NCI-H2196 treated with DMSO at 0.1 percent for 48 hours (cell line): Measurements from ENCODE around the gene LTB4R.

Source experiments
- DNase-seq: peaks from one replicate; lab custom pipeline; 2025; ENCODE audit not compliant: unreplicated experiment; lab: John Stamatoyannopoulos, UW

Gene LTB4R

GRCh38 chr14:24366721-24367513 lies 55.6 kb downstream of the LTB4R start:
- peak; percentile 93 for DNase-seq
